Left lung (tissue), 10 donors: ENCODE results near the gene SMAD6. TPM values are rescaled to one million over a fixed set of nuclear protein-coding genes. Genes with fewer than 3 reads are reported as not detected.
A peak's percentile ranks its signal among the peaks of the same experiment; 100 is the strongest.
"Not testable (repeated sequence)": the region's sequence is repeated elsewhere in the genome, so short reads cannot be mapped to it uniquely, and the experiment has no call there.

ENCODE experiments used
- ATAC-seq: fragments of 200-7000 bp; cut with Tn5 transposase; one replicate; pipeline ENCODE4 v1.9.1; 2020; ENCODE audit warnings: moderate library complexity
- DNase-seq, 4 donors: peaks; one replicate each; pipeline ENCODE4 v3.0.0-alpha.2; 2013 to 2020
- H3K27ac ChIP-seq, 2 donors: fragments of 200-600 bp; sonication (generic) in 1 of 2; one replicate each; pipeline versions ENCODE4 v1.5.0 to v1.8.0; 2020 to 2021
- H3K27me3 ChIP-seq, 2 donors: fragments of 200-600 bp; sonication (generic) in 1 of 2; one replicate each; pipeline versions ENCODE4 v1.5.0 to v1.8.0; 2020 to 2021
- H3K36me3 ChIP-seq, 2 donors: fragments of 200-600 bp; sonication (generic) in 1 of 2; one replicate each; pipeline versions ENCODE4 v1.5.0 to v1.8.0; 2020 to 2021
- H3K4me1 ChIP-seq, 2 donors: fragments of 200-600 bp; one replicate each; pipeline ENCODE4 v1.8.0; 2021
- H3K4me3 ChIP-seq, 2 donors: fragments of 200-600 bp; sonication (generic) in 1 of 2; one replicate each; pipeline versions ENCODE4 v1.5.0 to v1.8.0; 2020 to 2021; ENCODE audit warnings: mild to moderate bottlenecking in 1 of 2
- H3K9me3 ChIP-seq, 2 donors: fragments of 200-600 bp; sonication (generic) in 1 of 2; one replicate each; pipeline versions ENCODE4 v1.5.0 to v1.8.0; 2020 to 2021
- CTCF ChIP-seq, 2 donors: fragments of 200-600 bp; sonication (generic) in 1 of 2; IDR thresholded peaks; one replicate each; pipeline versions ENCODE4 v1.5.0 to v1.8.0; 2021; ENCODE audit warnings: antibody characterized with exemption in 2 of 2
- intact Hi-C, 2 donors: fragments of 100-400 bp; cut with DNase I; formaldehyde crosslinking; loops; one replicate each; pipeline versions ENCODE4 v1.11.2 to v1.14.2; 2022
- polyA plus RNA-seq, 6 donors: library from polyadenylated mRNA; unstranded; fragments of 120-200 nt; gene quantifications; one replicate each; pipeline ENCODE4 v1.2.1, GENCODE V29; 2013; ENCODE audit not compliant: insufficient read length in 6 of 6
- total RNA-seq, 2 donors: library from RNA; stranded (reverse); fragmentation: NEBNext Ultra II Directional; extraction: Animal tissue kit (Norgen Biotek cat#: 25700); gene quantifications; one replicate each; pipeline ENCODE4 v1.2.1, GENCODE V29; 2021
- donor health status: DM: no; HTN: yes; CAD: no.
- donor health status: DM: no; HTN: no; CAD: no.

Gene SMAD6
- total and polyA plus RNA-seq, 8 donors = 25.0 to 110 (median 32.0) TPM

GRCh38 chr15:66756295-66756694, 54.3 kb downstream of the SMAD6 start:
- no peak overlapping the region for H3K27ac ChIP-seq

GRCh38 chr15:66757030-66757429, 55.0 kb downstream of the SMAD6 start:
- Histone ChIP-seq H3K27ac (peak overlapping the region in 1 of 2 donors; percentile 6), H3K4me3 (no peak overlapping the region), H3K27me3 (no peaks in the 10 kb centered on the region), H3K36me3 (peaks cover 0 to 9% of the 10 kb centered on the region in 2 donors), H3K4me1 (peaks cover 31 to 61% of the 10 kb centered on the region in 2 donors), H3K9me3 (peaks cover 0 to 12% of the 10 kb centered on the region in 2 donors)
- TF ChIP-seq CTCF (IDR thresholded peaks at IDR 0.05) = no peak
- DNase-seq = no peak
- no peak for ATAC-seq
- intact Hi-C loops = no loop called here

More at GRCh38 chr15:66756295-66756694, 54.3 kb downstream of the SMAD6 start:
- intact Hi-C loops = no loop called here
- H3K9me3 ChIP-seq = peaks cover 0 to 12% of the 10 kb centered on the region in 2 donors
- H3K36me3 ChIP-seq = peaks cover 0 to 9% of the 10 kb centered on the region in 2 donors
- H3K4me3 ChIP-seq = no peak overlapping the region
- peaks cover 25 to 59% of the 10 kb centered on the region in 2 donors for H3K4me1 ChIP-seq
- DNase-seq (no peak), ATAC-seq (no peak)
- TF ChIP-seq CTCF (IDR thresholded peaks at IDR 0.05) = no peak
- H3K27me3 ChIP-seq = no peaks in the 10 kb centered on the region

GRCh38 chr15:66757521-66757920, 55.5 kb downstream of the SMAD6 start:
- H3K27me3 ChIP-seq = peaks cover 0 to 3% of the 10 kb centered on the region in 2 donors
- H3K4me3 ChIP-seq = no peak overlapping the region
- H3K9me3 ChIP-seq = peaks cover 0 to 12% of the 10 kb centered on the region in 2 donors
- intact Hi-C loops = no loop called here
- H3K27ac ChIP-seq = peak overlapping the region in 1 of 2 donors; percentile 6
- peaks cover 0 to 9% of the 10 kb centered on the region in 2 donors for H3K36me3 ChIP-seq
- peaks cover 36 to 62% of the 10 kb centered on the region in 2 donors for H3K4me1 ChIP-seq
- TF ChIP-seq CTCF (IDR thresholded peaks at IDR 0.05) = no peak
- ATAC-seq = no peak
- DNase-seq = peak in 2 of 4 donors; percentile 28 to 71

- intact Hi-C loops, H3K27me3 ChIP-seq, H3K27ac ChIP-seq, ATAC-seq, DNase-seq, H3K36me3 ChIP-seq, H3K4me3 ChIP-seq: not testable (repeated sequence)
- H3K4me1 ChIP-seq = peaks cover 41 to 64% of the 10 kb centered on the region in 2 donors
- peaks cover 0 to 12% of the 10 kb centered on the region in 2 donors for H3K9me3 ChIP-seq
Observed at GRCh38 chr15:66758217-66758616, 56.2 kb downstream of the SMAD6 start.

- no peak for ATAC-seq
- no peak for TF ChIP-seq CTCF (IDR thresholded peaks at IDR 0.05)
- Histone ChIP-seq H3K9me3 (peaks cover 0 to 12% of the 10 kb centered on the region in 2 donors), H3K36me3 (peaks cover 0 to 9% of the 10 kb centered on the region in 2 donors), H3K4me3 (no peak overlapping the region), H3K27ac (no peak overlapping the region), H3K27me3 (peaks cover 0 to 15% of the 10 kb centered on the region in 2 donors), H3K4me1 (peaks cover 41 to 64% of the 10 kb centered on the region in 2 donors)
- intact Hi-C loops = no loop called here
- no peak for DNase-seq
Observed at GRCh38 chr15:66758844-66759243, 56.8 kb downstream of the SMAD6 start.
